OCI-LY1 (cell line): ENCODE data around the gene FBXL4.

Source experiments
- EZH2 ChIP-seq: fragments of 200-600 bp; sonication (generic), shearing (Covaris generic); IDR thresholded peaks from 2 replicates; pipeline ENCODE4 v1.8.0; 2017; ENCODE audit warnings: borderline replicate concordance, mixed run types, mild to moderate bottlenecking, antibody characterized with exemption, low read length, moderate library complexity, mixed read lengths
- TF ChIP-seq, protein P1 (sequence below): fragments of 200-600 bp; sonication (generic), shearing (Covaris generic); IDR thresholded peaks from 2 replicates; pipeline ENCODE4 v1.5.1; 2017; ENCODE audit warnings: mild to moderate bottlenecking, antibody characterized with exemption, low read length, moderate library complexity, mixed read lengths

DNA sequence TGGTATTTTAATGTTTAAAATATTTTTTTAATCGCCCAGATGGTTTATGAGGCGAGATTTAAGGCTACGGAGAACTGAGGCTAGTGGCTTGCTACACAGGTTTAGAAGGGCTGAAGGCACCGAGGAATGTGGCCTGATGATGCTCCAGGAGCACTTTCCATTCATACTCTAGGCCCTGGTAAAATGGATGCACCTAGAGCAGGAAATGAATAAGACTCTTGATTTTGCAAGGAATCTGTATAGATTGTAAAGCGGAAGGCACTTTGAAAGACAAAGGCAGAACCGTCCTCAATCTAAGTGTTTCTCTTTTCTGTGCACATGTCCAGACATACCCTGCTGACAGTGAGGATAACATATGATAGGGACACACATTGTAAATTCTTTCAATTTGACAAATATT, 83.2 kb downstream of the FBXL4 start:
- TF ChIP-seq EZH2, result no peak
- TF ChIP-seq, protein P1, sequence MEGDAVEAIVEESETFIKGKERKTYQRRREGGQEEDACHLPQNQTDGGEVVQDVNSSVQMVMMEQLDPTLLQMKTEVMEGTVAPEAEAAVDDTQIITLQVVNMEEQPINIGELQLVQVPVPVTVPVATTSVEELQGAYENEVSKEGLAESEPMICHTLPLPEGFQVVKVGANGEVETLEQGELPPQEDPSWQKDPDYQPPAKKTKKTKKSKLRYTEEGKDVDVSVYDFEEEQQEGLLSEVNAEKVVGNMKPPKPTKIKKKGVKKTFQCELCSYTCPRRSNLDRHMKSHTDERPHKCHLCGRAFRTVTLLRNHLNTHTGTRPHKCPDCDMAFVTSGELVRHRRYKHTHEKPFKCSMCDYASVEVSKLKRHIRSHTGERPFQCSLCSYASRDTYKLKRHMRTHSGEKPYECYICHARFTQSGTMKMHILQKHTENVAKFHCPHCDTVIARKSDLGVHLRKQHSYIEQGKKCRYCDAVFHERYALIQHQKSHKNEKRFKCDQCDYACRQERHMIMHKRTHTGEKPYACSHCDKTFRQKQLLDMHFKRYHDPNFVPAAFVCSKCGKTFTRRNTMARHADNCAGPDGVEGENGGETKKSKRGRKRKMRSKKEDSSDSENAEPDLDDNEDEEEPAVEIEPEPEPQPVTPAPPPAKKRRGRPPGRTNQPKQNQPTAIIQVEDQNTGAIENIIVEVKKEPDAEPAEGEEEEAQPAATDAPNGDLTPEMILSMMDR, result no peak
